ENCODE results near the gene MARVELD3.
"Not testable (repeated sequence)": the region's sequence is repeated elsewhere in the genome, so short reads cannot be mapped to it uniquely, and the experiment has no call there.

Gene MARVELD3

GRCh38 chr16:71600822-71601221 is 25.2 kb upstream of the MARVELD3 start:
- no peak for FAIRE-seq
- DNase-seq (ENCODE audit: insufficient read length, low spot score), result no peak
- no peak for TF ChIP-seq POLR2A (IDR thresholded peaks at IDR 0.05; ENCODE audit: low read depth, low read length)

- FAIRE-seq (no peak), DNase-seq (ENCODE audit: insufficient read length, low spot score) (no peak)
- no peak for TF ChIP-seq POLR2A (IDR thresholded peaks at IDR 0.05; ENCODE audit: low read depth, low read length)
Measured at GRCh38 chr16:71609066-71609465, 16.9 kb upstream of the MARVELD3 start.

GRCh38 chr16:71610447-71610846 is 15.5 kb upstream of the MARVELD3 start:
- TF ChIP-seq POLR2A (IDR thresholded peaks at IDR 0.05; ENCODE audit: low read depth, low read length), result no peak
- FAIRE-seq, result no peak
- DNase-seq (ENCODE audit: insufficient read length, low spot score), result no peak

GRCh38 chr16:71610936-71611871 is 14.8 kb upstream of the MARVELD3 start:
- no peak for FAIRE-seq
- TF ChIP-seq POLR2A (IDR thresholded peaks at IDR 0.05; ENCODE audit: low read depth, low read length), result no peak
- DNase-seq (ENCODE audit: insufficient read length, low spot score), result peak; percentile 50

- FAIRE-seq; DNase-seq (ENCODE audit: insufficient read length, low spot score): not testable (repeated sequence)
Measured at GRCh38 chr16:71614956-71615355, 11.0 kb upstream of the MARVELD3 start.

- no peak for DNase-seq (ENCODE audit: insufficient read length, low spot score)
- no peak for TF ChIP-seq POLR2A (IDR thresholded peaks at IDR 0.05; ENCODE audit: low read depth, low read length)
- FAIRE-seq, result no peak
Measured at GRCh38 chr16:71618429-71618828, 7.6 kb upstream of the MARVELD3 start.

GRCh38 chr16:71622088-71622487 is 3.9 kb upstream of the MARVELD3 start:
- TF ChIP-seq POLR2A (IDR thresholded peaks at IDR 0.05; ENCODE audit: low read depth, low read length), result no peak
- FAIRE-seq, result no peak

GRCh38 chr16:71623597-71623996 is 2.4 kb upstream of the MARVELD3 start:
- FAIRE-seq, result no peak
- no peak for TF ChIP-seq POLR2A (IDR thresholded peaks at IDR 0.05; ENCODE audit: low read depth, low read length)
- no peak for DNase-seq (ENCODE audit: insufficient read length, low spot score)

More at GRCh38 chr16:71622088-71622487, 3.9 kb upstream of the MARVELD3 start:
- no peak for DNase-seq (ENCODE audit: insufficient read length, low spot score)

GRCh38 chr16:71625113-71625850 is 702 bp upstream of the MARVELD3 start:
- no peak for TF ChIP-seq POLR2A (IDR thresholded peaks at IDR 0.05; ENCODE audit: low read depth, low read length)
- DNase-seq (ENCODE audit: insufficient read length, low spot score) (no peak), FAIRE-seq (no peak)

- FAIRE-seq (no peak), DNase-seq (ENCODE audit: insufficient read length, low spot score) (no peak)
- no peak for TF ChIP-seq POLR2A (IDR thresholded peaks at IDR 0.05; ENCODE audit: low read depth, low read length)
Measured at GRCh38 chr16:71626858-71627213, 852 bp downstream of the MARVELD3 start.

GRCh38 chr16:71627731-71628181 is 1.8 kb downstream of the MARVELD3 start:
- no peak for FAIRE-seq
- TF ChIP-seq POLR2A (IDR thresholded peaks at IDR 0.05; ENCODE audit: low read depth, low read length), result no peak
- DNase-seq (ENCODE audit: insufficient read length, low spot score), result no peak

GRCh38 chr16:71628810-71629209 is 2.8 kb downstream of the MARVELD3 start:
- peak; percentile 42 for DNase-seq (ENCODE audit: insufficient read length, low spot score)
- TF ChIP-seq POLR2A (IDR thresholded peaks at IDR 0.05; ENCODE audit: low read depth, low read length), result no peak
- FAIRE-seq, result no peak

GRCh38 chr16:71629278-71630016 is 3.5 kb downstream of the MARVELD3 start:
- DNase-seq (ENCODE audit: insufficient read length, low spot score) (no peak), FAIRE-seq (no peak)
- no peak for TF ChIP-seq POLR2A (IDR thresholded peaks at IDR 0.05; ENCODE audit: low read depth, low read length)

GRCh38 chr16:71630808-71631207 is 4.8 kb downstream of the MARVELD3 start:
- FAIRE-seq (no peak), DNase-seq (ENCODE audit: insufficient read length, low spot score) (no peak)
- TF ChIP-seq POLR2A (IDR thresholded peaks at IDR 0.05; ENCODE audit: low read depth, low read length), result no peak

All from H54 (cell line).